HG02759 (cell line): ENCODE measurements around the gene MYO3B.
"Not testable (repeated sequence)": the region's sequence is repeated elsewhere in the genome, so short reads cannot be mapped to it uniquely, and the experiment has no call there.

Experiments
- ATAC-seq: cut with Tn5 transposase; IDR thresholded peaks from one replicate; pipeline ENCODE4 v1.9.1; 2021; ENCODE audit warnings: mild to moderate bottlenecking, moderate library complexity; ENCODE audit not compliant: unreplicated experiment

The MYO3B gene

GRCh38 chr2:170660409-170660808 lies 482.5 kb downstream of the MYO3B start:
- no peak for ATAC-seq

- no peak for ATAC-seq
These were observed 487.8 kb downstream of the MYO3B start for GRCh38 chr2:170665743-170666142.

DNA sequence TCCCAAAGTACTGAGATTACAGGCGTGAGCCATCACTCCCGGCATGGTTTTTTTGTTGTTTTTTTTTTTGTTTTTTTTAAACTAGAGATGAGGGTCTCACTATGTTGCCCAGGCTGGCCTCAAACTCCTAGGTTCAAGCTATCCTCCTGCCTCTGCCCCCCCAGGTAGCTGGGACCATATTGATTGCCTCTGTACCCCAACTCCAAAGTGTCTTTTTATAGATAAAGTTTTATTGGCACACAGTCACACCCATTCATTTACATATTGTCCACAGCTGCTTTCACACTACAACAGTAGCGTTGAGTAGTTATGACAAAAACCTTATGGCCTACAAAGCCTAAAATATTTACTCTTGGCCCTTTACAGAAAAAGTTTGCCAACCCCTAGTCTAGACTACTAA lies 492.0 kb downstream of the MYO3B start:
- no peak for ATAC-seq

GRCh38 chr2:170670651-170671050 lies 492.7 kb downstream of the MYO3B start:
- ATAC-seq = no peak

- no peak for ATAC-seq
These were observed 493.1 kb downstream of the MYO3B start for GRCh38 chr2:170671079-170671478.

DNA sequence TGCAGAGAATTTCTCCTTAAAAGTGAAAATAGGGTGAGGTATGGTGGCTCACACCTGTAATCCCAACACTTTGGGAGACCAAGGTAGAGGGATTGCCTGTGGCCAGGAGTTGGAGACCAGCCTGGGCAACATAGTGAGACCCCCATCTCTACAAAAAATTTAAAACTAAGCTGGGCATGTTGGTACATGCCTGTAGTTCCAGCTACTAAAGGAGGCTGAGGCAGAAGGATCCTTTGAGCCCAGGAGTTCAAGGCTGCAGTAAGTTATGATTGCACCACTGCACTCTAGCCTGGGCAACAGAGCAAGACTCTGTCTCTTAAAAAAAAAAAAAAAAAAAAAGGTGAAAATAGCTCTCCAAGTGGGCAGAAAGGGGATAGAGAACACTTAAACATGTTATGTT lies 496.3 kb downstream of the MYO3B start:
- ATAC-seq = not testable (repeated sequence)

- no peak for ATAC-seq
These were observed 497.8 kb downstream of the MYO3B start for GRCh38 chr2:170675701-170676100.

DNA sequence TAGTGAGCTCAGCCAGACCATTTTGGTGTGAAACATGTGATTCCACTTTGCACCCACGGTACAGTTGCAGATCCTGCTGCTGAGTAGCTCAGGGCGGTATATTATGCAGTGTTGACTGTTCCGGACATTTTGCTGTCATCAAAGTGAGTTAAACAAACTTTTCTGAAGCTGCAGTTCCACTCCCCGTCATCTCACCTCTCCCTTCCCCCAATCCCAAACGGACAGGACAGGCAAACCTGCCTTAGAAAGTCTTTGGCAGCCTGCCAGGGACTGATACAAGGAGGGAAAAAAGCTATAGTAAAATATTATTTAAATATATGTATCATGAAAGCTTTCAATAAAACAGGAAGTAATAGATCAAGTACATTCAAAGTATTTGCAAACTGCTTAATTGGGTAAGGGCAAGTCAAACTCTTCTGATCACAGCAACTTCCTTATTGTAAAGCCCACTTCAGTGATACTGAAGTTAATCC lies 501.7 kb downstream of the MYO3B start:
- no peak for ATAC-seq

DNA sequence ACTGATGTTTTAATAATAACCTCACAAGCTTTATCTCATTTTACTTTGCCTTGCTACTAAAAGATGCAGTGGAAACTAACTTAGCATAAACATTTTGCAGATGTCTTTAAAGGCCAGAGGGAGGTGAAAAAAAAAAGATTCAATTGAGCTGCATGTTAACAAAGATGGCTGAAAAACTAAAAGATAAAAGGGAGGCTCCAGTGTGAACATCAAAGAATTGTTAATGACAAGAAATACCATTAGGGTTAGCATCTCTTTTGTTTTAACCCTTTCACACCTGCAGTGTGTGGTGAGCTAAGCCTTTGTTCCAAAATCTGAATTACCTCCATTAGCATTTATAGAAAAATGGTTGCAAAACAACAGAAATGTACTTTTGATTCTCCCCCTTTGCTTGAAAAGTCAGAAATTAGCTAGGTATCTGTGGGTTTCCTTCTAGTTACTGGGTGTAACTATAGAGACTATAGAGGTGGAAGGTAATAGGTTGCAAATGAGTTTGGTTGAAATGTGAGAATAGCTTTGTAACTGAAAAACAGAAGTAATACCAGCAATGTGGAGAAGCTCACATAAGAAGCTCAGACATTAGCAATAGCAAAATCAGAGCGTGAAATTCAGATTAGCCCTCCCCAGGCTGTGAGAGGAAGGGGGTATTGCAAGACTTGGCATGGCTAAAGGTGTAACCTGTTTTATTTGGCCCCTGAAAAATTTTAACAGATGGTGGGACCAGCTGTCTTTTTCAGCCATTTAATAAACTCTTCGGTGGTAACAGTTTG lies 502.4 kb downstream of the MYO3B start:
- ATAC-seq = no peak

GRCh38 chr2:170681311-170681710 lies 503.4 kb downstream of the MYO3B start:
- no peak for ATAC-seq

DNA sequence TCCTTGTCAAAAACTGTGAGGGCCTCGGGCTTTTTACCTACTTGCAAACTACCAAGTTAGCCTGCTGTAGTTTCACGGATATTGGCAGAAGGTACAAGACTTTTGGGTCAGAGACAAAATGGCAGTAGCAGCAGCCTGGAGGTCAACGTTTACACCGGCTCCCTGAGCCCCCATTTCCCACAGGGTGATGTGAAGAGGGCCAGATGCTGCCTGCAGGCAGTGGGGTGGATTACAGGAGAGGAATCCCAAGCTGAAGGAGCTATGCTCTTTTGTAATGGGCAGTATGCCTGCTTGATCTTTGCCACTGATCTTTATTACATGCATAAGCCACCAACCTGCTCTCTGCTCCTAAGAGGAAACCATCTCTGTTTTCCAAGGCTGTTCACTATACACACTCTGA lies 507.6 kb downstream of the MYO3B start:
- no peak for ATAC-seq

DNA sequence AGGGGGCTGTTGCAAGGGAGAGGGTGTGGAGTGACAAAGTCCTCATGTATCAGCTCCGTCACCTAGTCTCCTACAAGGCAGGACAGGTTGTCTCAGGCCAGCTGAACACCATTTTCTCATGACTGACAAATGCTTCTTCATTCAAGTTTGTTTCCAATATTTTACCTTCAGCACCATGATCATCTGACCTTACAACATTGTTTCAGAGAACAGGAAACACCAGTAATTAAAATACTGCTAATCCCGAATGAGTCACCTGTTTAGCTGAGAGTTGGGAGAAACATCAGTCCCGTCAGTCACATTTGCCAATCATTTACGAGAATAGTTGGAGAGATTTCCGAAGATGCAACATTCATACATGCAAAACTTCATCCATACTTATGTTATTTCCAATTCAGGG lies 511.5 kb downstream of the MYO3B start:
- ATAC-seq = no peak

DNA sequence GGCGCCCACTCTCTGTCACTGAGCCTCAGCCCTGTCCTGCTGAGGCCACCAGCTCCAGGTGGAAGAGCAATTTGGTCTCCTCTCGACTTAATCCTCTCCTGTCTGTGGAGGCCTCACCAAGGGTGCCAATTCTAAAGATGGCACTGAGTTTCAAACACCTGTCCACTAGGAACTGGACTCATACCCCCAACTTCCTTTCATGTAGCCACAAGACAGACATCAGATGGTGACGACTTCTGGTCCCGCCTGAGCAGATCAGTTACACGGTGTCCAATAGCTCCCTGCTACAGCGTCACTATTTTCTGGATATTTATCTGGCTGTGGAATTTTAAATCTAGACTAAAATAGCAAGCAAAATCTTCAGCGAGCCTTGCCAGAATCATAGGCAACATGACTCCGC lies 512.7 kb downstream of the MYO3B start:
- ATAC-seq = no peak

DNA sequence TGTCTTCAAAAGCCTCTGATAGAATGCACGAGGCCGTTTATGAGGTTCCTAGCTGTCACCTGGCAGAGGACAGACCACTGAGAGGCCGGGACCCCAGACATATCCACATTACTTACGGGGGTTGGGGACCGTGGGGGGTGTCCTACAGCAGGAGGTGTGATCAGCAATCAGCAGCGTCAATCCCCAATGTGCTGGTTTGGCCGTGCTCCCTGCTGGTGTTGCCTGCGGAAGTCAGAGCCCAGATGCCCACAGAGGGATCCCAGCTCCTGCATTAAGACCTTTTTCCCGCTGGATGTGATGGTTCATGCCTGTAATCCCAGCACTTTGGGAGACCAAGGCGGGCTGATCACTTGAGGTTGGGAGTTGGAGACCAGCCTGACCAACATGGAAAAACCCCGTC lies 516.4 kb downstream of the MYO3B start:
- ATAC-seq = no peak

DNA sequence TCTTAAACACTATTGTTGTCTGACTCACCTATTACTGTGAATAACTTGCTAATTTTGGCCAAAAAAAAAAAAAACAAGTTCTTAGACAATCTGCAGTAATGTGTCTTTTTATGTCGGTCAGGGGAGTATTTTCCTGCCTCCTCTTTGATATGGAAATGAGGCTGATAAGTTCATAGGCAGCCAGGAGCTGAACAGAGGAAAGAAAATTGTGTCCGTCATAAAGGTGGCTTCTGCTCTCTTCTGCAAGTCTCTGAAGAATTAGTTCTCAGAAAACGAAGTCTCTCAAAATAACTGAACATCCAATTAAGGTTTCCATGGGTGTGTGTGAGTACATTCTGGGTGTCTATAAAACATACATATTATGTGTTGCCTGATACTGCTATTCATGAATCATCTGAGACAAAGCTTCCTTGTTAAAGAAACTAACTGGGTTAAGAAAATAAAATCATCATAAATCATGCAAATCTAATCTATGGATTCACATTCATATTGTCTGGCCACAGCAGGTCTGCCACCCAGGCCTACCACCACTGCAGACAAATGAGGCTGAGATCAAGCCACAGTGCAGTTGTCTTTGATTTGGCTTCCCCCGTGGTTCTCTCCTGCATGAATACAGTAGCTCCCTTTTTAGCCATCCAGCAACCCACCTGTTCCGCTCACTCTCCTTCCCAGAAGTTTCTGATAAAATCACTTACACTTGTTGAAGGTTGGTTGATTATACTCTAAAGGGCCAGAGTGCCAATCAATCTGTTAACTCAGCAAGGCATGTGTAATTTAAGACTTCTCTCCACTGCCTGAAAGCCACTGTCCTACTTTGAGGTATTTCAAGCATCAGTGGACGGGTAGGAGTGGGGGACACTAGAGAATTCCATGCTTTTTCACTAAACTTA lies 517.8 kb downstream of the MYO3B start:
- no peak for ATAC-seq

- no peak for ATAC-seq
These were observed 519.0 kb downstream of the MYO3B start for GRCh38 chr2:170696948-170697347.

- no peak for ATAC-seq
These were observed 523.1 kb downstream of the MYO3B start for GRCh38 chr2:170701011-170701410.

GRCh38 chr2:170703776-170704476 lies 526.0 kb downstream of the MYO3B start:
- ATAC-seq = no peak
